22Rv1 (cell line): ENCODE results near the gene GBGT1.

ENCODE experiments used
- CTCF ChIP-seq: fragments of 450-650 bp; IDR thresholded peaks from 2 replicates; pipeline ENCODE4 v1.5.1; 2017; ENCODE audit warnings: mild to moderate bottlenecking
- ZFX ChIP-seq: fragments of 450-650 bp; IDR thresholded peaks from 2 replicates; pipeline ENCODE4 v1.6.1; 2017; ENCODE audit warnings: antibody characterized with exemption, borderline replicate concordance

GRCh38 chr9:133210609-133211008, 46.9 kb upstream of the GBGT1 start:
- no peak for TF ChIP-seq CTCF
- TF ChIP-seq ZFX, result no peak
